ENCODE data around the gene TSC22D1.

GRCh38 chr13:44385847-44386246 lies 190.3 kb downstream of the TSC22D1 start:
- TF ChIP-seq, protein P1, sequence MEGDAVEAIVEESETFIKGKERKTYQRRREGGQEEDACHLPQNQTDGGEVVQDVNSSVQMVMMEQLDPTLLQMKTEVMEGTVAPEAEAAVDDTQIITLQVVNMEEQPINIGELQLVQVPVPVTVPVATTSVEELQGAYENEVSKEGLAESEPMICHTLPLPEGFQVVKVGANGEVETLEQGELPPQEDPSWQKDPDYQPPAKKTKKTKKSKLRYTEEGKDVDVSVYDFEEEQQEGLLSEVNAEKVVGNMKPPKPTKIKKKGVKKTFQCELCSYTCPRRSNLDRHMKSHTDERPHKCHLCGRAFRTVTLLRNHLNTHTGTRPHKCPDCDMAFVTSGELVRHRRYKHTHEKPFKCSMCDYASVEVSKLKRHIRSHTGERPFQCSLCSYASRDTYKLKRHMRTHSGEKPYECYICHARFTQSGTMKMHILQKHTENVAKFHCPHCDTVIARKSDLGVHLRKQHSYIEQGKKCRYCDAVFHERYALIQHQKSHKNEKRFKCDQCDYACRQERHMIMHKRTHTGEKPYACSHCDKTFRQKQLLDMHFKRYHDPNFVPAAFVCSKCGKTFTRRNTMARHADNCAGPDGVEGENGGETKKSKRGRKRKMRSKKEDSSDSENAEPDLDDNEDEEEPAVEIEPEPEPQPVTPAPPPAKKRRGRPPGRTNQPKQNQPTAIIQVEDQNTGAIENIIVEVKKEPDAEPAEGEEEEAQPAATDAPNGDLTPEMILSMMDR (conservative IDR thresholded peaks at IDR 0.05; ENCODE audit: low read length) = no peak
- TF ChIP-seq EZH2phosphoT487 (IDR thresholded peaks at IDR 0.05; ENCODE audit: borderline replicate concordance) = no peak
